C4-2B (cell line): ENCODE measurements around the gene MOBP.

Source experiments
- ZFX ChIP-seq: fragments of 450-650 bp; IDR thresholded peaks from 2 replicates; pipeline ENCODE4 v1.6.1; 2017
- TF ChIP-seq, protein P1 (sequence below): fragments of 450-650 bp; conservative IDR thresholded peaks from 2 replicates; pipeline ENCODE4 v1.5.1; 2017; ENCODE audit warnings: mild to moderate bottlenecking

DNA sequence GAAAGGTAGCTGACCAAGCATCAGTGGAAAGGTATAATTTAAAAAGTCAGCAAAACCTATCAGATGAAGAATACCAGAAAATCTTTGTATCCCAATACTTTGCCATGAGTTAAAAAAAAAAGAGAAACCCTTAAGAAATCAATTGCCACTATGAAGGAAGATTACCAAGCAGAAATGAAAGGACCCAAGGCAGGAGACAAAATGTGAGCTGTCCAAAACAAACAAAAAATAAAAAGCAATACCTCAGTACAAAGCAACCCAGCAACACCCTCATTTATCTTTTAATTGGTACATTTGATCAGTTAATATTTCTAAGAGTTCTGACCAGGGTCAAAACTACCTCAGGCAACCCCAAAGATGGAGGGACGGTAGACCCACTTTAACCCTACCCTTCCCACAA lies 65.3 kb downstream of the MOBP start:
- TF ChIP-seq, protein P1, sequence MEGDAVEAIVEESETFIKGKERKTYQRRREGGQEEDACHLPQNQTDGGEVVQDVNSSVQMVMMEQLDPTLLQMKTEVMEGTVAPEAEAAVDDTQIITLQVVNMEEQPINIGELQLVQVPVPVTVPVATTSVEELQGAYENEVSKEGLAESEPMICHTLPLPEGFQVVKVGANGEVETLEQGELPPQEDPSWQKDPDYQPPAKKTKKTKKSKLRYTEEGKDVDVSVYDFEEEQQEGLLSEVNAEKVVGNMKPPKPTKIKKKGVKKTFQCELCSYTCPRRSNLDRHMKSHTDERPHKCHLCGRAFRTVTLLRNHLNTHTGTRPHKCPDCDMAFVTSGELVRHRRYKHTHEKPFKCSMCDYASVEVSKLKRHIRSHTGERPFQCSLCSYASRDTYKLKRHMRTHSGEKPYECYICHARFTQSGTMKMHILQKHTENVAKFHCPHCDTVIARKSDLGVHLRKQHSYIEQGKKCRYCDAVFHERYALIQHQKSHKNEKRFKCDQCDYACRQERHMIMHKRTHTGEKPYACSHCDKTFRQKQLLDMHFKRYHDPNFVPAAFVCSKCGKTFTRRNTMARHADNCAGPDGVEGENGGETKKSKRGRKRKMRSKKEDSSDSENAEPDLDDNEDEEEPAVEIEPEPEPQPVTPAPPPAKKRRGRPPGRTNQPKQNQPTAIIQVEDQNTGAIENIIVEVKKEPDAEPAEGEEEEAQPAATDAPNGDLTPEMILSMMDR: no peak
- no peak for TF ChIP-seq ZFX
